Transverse colon (tissue), 4 donors: ENCODE data around the gene PFKFB2.
A peak's percentile ranks its signal among the peaks of the same experiment; 100 is the strongest.

Experiments used
- CTCF ChIP-seq, 5 experiments: fragments of 200-600 bp in 3 of 5; fragments of 450-650 bp in 2 of 5; sonication (generic) in 3 of 5; IDR thresholded peaks; 1 replicate in 2 of 5; 2 replicates in 3 of 5; pipeline ENCODE4 v1.5.1; 2016 to 2017; ENCODE audit warnings: antibody characterized with exemption in 5 of 5, inconsistent platforms in 3 of 5, mild to moderate bottlenecking in 2 of 5, moderate library complexity in 1 of 5
- EP300 ChIP-seq: sonication (generic); formaldehyde crosslinking; IDR thresholded peaks from one replicate; pipeline ENCODE4 v1.6.1; 2017; ENCODE audit warnings: antibody characterized with exemption, low read depth
- POLR2A ChIP-seq: fragments of 450-650 bp; IDR thresholded peaks from one replicate; pipeline ENCODE4 v1.6.1; 2016; ENCODE audit warnings: antibody characterized with exemption, mild to moderate bottlenecking, moderate library complexity
- POLR2AphosphoS5 ChIP-seq, 3 donors: sonication (generic); formaldehyde crosslinking; IDR thresholded peaks; one replicate each; pipeline ENCODE4 v1.6.1; 2016; ENCODE audit warnings: antibody characterized with exemption in 3 of 3

- TF ChIP-seq CTCF (IDR thresholded peaks at IDR 0.05): no peak
- TF ChIP-seq POLR2A: peak; percentile 11
- TF ChIP-seq EP300: no peak
- TF ChIP-seq POLR2AphosphoS5 (IDR thresholded peaks at IDR 0.05): peak in 1 of 3 donors; percentile 41
Measured at GRCh38 chr1:207051191-207051943, 1.7 kb upstream of the PFKFB2 start, which contains the start of gene YOD1.
